M059J (cell line): ENCODE results near the gene CCDC68. TPM values are rescaled to one million over a fixed set of nuclear protein-coding genes. Genes with fewer than 3 reads are reported as not detected.

Experiments used
- DNase-seq: peaks from one replicate; pipeline ENCODE4 v3.0.0-alpha.2; 2012; ENCODE audit warnings: low read depth
- total RNA-seq: library from RNA; depleted of rRNA; stranded (reverse); fragments of >200 nt; shearing (Covaris generic); gene quantifications from 2 replicates; pipeline ENCODE4 v1.2.3, GENCODE V29; 2014

Gene CCDC68
- total RNA-seq, 1 experiment from 2014 or later: 0.05 TPM

DNA sequence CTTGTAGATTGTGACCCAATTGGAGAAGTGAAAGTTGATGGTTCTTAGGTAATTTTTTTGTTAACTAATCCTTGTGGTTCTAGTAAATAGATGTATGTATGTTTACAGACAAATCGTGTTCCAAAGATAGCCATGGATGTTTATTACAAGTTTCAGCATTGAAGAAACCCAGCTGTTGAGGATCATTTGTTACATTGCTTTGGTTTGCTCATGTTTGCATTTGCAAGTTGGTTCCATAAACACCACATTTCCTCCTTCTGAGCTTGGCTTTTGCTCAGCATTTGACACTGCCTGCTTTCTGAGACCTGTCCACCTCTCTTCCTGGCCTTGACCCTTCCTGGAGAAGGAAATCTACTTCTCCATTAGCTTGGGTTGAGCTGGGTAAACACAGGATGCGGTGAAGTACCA, 1.8 kb upstream of the CCDC68 start:
- peak; percentile 18 for DNase-seq

DNA sequence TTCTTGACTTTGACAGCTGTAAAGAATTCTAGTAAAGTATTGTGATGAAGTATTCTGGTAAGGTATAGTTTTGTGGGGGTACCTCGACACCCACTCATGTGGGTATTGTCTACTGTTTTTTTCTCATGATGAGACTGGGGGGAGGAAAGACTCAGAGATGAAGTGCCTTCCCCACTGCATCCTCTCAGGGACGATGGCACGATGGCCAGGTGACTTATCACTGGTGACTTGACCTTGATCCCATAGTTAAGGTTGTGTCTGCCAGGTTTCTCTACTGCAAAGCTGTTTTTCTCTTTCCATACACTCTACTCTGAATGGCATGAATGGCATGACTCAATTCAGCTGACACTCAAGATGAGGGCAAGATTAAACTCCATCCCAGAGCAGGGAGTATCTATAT, 936 bp upstream of the CCDC68 start:
- DNase-seq: no peak

DNA sequence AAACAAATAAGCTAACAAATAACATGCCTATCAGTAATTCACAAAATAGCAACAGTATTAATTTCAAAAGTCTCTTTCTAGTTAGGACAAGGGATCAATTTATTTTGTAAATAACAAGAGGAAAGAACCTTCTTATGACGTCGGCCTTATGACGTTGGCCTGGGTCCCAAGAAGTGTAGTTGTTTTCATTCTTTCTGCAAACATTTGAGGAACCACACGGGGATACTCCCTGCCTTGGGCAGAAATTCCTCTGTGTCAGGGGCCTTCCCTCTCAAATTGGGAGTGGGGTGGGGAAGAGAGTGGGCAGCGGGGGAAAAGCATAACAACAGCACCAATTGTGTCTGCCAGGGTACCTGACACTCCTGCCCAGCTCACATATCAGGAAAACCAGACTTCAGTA, 1.3 kb downstream of the CCDC68 start:
- DNase-seq: no peak

DNA sequence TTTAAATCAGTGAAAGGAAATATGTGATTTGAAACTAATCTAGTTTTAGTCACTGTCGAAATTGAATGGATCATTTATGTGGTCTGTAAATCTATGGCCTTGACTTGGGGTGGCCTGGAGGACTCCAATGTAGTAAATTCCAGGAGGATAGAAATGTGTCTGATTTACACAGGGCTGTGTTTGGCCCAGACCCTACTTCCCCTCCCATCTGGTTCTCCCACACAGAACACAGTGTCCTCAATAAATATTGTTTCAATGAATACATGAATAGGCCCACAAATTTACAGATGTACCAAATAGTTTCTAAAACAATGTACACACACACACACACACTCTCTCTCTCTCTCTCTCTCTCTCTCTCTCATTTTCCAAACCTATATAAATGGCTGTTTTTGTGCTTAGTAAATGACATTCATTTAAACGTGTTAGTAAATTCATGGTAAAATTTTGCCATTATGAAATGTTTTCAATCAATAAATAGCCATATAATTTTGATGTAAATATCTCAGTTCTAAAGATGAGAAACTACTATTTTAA, 1.9 kb downstream of the CCDC68 start:
- no peak for DNase-seq

DNA sequence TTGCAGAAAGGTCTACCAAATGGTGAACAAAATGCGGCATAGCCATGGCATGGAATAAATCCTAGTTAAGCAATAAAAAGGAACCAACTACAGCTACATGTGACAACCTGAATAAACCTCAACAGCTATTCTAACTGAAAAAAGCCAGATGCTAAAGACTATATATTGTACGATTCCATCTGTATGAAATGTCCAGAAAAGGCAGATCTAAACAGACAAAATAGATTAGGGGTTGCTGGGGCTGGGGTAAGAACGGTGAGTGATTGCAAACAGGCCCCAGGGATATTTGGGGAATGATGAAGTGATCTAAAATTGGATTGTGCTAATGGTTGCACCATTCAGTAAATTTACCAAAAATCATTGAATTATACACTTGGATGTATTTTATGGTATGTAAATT, 2.8 kb downstream of the CCDC68 start:
- DNase-seq: no peak

DNA sequence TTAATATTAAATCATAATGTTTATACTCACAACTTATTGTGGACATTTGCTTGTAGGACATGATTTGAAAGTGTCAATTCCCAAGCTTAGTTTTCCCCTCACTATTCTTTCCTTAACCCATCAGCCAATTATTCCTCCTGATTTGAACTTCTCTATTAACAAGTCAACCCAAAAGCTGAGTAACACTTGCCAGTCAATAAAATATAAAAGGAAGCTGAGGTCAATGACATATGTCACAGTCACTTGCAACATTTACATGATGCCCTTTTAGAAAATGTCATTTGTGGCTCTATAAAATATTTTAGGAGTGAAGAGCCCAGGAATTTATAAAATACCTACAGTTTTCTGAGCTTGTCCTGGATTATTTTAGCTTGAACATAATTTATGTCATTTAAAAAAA, 7.2 kb downstream of the CCDC68 start:
- no peak for DNase-seq

DNA sequence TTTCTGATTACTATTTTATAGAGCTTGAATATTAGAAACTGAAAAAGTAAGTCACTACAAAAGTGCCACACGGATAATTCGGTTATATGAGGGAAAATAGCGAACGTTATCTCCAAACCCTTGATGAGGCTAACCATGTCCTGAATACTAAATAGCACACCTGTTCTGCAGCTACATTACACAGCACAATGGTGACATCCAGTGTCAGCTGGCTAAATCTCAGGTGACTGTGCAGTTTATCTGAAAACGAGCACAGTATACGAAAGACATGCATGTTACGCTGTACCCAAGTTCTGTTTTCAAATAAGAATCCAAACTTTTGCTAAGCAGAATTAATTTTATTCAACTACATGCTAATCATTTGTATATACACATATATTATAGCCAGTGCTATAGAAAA, 9.0 kb downstream of the CCDC68 start:
- DNase-seq: no peak

DNA sequence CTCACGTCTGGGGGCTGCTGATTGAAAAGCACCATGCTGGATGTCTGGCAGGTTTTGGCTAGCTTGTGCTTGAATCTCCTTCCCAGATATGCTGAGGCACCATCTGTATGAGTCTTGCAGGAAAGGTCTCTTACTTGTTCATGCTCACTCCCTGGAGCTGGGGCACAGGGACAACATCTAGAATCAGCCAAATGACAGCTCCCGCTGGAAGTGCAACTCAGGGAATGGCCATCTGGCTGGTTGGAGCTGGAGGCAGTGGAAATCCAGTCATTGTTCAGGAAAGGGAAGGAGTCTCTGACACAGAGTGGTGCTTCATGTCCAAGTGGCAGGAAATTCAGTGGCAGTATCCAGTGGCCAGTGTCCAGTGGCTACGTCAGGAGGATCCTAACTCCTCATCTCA, 9.7 kb downstream of the CCDC68 start:
- no peak for DNase-seq

DNA sequence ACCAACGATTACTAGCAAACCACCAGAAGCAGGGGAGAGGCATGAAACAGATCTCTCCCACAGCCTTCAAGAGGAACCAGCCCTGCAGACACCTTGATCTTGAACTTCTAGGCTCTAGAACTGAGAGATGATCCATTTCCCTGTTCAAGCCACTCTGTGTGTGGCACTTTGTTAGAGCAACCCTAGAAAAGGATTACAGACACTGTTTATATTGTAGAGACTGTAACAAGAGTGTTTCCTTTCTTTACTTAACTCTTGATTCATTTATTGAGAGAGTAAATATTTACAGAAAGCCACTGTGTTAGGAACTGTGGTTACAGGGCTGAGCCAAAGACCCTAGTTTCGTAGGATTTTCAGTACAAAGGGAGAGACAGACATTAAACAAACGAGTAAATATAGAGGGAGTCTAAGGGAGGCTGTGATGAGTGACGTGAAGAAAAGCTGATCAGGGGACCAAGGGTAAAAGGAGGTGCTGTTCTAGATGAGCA, 10.9 kb downstream of the CCDC68 start:
- peak; percentile 32 for DNase-seq

DNA sequence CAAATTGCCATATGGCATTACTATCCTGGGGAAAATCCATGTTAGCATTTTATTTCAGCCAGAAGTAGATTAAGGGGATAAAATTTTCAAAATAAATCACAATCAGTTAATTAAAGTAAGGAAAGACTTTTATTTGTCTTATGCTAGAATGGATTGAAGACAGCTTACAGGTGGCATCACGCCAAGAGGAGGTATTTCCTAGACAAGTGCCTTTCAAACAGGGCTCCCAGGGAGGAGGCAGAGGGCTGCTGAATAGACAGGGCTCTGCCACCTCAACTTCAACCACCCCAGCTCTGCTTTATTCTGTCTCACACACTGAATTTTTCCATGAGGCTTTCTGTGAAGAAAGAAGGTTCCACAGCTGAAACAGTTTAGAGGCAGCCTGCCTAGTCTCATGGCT, 12.2 kb downstream of the CCDC68 start:
- peak; percentile 22 for DNase-seq

DNA sequence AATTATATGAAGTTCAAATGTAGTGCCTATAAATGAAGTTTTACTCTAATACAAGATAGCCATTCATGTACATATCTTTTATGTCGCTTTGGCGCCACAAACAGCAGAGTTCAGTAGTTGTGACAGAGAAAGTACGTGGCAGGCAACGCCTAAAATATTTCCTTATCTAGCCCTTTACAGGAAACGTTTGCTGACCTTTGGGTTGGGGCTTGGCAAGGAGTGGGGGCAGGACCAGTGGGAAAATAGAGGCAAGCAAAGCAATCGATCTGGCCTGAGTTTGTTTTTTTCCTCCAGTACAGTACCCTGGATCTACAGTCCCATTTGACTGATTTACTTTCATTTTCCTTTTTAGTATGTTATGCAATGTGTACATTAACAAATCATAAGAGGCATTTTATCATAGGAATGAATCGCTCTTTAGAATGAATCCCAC, 13.1 kb downstream of the CCDC68 start:
- no peak for DNase-seq

DNA sequence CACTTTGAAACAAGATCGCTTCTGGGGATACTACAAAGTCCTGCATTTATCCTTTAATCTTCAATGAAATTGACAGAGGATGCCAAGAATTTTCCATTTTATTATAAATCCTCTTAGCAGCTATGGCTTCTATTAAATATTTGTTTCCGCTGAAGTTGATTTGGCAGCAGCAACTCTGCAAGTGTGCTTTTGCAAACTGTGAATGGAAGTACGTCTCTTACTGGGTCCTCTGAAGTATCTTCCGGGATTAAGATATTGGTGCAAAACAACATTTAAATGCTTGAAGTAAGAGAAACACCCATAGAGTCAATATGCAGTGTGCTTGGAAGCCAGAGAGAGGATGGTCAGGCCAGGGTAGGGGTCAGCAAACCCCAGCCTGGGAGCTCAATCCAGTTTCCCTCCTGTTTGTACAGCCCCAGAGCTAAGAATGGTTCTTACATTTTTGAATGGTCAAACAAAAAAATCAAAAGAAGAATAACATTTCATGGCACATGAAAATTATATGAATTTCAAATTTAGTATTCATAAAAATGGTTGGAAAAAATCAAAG, 13.6 kb downstream of the CCDC68 start:
- no peak for DNase-seq

DNA sequence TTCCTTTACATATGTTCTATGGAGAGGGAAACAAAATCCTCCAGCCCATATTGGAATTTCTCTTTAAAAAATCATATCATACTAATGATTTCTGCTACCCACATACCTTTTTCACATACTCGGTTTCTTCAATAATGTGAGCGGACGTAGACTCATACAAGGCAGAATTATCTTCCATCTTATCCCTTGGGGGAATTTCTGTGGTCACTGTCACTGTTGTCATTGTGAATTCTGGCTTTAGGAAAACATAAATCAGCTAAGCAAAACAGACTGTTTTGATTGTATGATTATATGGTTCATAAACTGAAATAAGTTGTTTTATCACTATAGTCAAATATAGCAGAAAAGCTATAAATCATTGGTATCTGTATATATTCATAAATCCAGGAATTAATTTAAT, 16.7 kb downstream of the CCDC68 start:
- peak; percentile 46 for DNase-seq

DNA sequence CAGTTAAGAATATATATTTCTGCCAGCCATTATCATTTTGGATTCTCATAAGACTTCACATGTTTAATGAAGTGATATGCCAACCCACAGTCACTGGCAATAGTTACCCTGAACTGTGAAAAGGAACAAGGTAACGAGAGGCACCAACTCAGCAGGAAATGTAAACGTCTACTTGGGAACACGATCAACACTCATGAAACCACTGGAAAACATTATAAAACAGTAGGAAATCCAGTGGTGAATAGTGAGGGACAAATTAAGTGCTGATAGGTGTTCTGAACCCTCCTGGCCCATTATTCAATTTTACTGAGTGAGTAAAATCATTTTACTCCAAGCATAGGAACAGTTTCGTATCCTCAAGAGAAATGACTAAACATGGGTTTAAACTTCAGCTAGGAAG, 17.1 kb downstream of the CCDC68 start:
- no peak for DNase-seq

DNA sequence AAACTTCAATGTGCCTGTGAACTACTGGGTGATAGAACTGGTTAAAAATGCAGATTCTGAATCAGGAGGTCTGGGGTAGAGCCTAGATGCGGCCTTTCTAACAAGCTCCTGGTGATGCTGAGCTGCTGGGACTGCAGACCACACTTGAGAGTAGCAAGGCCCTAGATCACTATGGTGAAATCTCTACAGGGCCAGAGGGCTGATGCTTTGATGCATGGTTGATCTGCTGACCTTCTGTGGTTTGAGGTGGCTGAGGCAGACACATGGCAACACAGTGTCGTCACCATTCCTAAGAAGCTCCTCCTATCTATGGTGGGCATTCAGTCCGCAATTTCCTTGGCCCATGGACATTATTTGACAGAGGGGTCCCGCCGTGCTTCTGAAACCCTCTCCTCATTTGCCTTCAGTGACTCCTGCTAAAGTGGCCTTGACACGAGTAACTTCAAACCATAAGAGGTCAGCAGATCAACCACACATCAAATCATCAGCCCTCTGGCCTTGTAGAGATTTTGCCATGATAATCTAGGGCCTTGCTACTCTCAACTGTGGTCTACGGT, 19.8 kb downstream of the CCDC68 start:
- peak; percentile 88 for DNase-seq

DNA sequence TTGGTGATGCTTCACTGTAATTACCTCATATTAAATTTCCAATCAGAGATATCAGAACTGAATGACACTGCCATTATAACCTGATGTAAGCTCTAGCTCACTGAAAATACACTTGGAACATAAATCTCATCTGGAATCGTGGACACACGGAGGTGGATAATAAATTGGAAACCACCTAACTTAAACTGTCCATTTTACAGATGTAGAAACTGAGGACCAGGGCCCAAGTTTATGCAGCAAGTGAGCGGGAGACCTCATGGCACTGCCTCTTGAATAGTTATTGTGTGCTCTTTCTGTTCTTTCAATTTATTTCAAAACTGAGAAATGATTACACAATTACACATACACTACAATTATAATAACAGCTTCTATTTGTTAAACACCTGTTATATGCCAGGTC, 20.8 kb downstream of the CCDC68 start:
- DNase-seq: no peak

DNA sequence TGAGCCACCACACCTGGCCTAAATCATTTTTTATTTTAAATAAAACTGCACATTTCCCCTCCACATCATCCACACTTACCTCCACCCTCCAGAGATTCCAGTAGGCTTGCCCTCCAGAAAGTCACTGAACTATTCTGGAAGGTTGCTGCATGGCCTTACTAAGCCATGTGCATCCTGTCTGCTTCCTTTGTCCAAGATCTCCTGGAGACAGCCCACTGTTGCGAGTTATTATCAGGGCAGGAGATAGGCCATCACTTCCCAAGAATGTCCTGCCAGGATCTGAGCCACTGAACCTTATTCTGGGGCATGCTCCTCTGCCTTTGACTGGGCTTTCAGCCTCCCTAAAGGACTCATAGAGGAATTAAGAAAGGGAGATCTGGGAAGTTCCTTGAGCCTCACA, 26.8 kb downstream of the CCDC68 start:
- DNase-seq: no peak

DNA sequence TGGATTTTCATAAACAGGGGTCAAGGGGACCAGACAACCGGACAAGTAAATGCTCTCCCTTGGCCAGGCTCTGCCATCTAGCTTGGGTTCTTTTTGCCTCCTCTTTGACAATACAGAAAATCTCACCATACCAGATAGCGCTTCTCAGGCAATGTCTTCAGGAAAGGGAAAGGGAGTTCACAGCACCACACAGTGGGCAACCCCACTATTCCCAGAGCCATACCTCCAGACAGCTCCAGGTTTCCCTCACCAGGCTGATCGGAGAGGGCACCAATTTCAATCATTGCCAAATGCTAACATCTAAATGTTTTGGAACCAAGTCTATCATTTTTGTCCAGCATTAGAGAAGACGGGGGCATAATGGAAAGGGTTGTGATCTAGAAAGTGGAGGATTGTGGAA, 28.1 kb downstream of the CCDC68 start:
- peak; percentile 24 for DNase-seq

DNA sequence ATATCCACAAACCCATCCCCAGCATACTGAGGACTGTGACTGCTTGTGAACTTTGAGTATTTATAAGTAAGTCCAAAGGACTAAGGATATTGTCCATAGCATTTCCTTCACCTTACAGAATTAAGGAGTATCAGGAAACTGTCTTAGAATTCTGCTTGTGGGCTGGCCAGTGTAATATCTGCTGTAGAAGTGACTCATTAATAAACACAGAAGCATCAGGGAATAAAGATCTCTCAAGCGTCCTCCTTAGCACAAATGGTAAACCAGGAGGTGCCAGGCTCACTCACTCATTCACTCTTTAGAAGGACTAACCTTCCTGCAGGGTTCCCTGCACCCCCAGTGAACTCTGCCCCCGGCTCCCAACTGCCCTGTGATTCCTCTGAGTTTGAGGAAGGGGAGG, 31.0 kb downstream of the CCDC68 start:
- peak; percentile 37 for DNase-seq

DNA sequence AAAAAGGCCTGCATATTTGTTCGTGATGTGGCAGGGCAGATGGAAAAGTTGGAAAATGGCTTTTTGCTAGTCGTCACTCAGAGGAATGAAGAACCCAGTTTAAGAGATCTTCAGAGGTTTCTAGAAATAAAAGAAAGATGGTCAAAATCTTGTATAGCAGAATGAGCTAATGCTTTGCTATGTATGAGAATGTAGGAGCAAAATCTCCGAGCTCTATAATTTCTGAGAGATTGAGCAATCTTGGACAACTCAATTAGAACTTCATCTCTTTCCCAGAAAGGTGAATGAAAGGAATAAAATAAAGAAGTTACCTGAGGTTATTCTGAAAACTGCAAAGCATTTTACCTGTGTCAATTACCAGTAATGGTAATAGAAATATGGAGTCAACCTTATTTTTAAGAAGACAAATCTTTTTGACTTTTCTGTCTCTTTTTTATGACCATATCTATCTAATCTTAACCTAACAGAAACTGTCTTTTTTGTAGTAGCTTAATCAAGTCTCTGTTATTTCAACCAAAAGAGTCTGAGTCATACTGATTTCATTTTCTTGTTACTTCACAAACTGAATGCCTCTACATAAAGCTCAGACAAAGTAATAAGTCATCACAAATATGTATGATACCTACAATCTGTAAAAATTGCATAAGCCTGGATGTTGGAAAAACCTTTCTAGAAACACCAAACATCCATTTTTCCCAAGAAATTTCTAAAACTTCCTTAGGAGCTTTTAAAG, 32.5 kb downstream of the CCDC68 start:
- DNase-seq: peak; percentile 33

DNA sequence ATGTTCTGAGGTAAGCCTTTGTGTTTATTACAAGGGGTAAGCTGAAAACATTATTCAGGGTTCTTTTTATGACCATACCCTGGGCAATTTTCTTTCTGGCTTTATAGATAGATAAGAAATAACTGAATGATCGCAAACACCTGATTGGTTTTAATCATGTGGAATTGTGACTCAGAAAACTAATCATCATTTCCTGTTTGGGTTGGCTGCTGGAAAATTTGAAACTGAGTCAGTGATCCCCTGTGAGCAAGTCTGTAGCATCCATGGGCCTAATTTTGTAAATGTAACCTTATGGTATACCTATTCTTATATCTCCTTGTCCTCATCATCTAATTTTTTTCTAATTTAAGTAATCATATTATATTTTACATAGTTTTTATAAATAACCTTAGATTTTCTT, 34.3 kb downstream of the CCDC68 start:
- peak; percentile 42 for DNase-seq

DNA sequence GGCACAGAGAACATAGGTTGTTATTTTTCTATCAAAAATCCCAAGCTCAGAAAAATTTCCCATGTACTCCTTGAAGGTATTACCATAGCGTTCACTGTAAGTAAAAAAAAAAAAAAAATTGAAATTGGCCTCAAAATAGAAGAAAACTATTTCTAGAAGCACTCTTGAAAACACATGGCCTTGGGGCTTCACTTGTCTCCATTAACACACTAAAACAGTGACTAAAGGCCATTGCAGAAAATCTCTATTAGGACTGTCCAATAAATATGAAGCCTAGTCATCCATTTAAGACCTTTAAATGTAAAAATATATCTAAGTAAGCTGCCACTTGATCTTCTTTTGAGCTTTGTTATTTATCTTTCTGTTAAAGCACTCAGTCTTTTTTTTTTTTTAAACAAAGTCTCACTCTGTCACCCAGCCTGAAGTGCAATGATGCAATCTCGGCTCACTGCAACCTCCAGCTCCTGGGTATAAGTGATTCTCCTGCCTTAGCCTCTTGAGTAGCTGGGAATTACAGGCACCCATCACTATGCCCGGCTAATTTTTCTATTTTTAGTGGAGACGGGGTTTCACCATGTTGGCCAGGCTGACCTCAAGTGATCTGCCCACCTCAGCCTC, 35.8 kb downstream of the CCDC68 start:
- no peak for DNase-seq

DNA sequence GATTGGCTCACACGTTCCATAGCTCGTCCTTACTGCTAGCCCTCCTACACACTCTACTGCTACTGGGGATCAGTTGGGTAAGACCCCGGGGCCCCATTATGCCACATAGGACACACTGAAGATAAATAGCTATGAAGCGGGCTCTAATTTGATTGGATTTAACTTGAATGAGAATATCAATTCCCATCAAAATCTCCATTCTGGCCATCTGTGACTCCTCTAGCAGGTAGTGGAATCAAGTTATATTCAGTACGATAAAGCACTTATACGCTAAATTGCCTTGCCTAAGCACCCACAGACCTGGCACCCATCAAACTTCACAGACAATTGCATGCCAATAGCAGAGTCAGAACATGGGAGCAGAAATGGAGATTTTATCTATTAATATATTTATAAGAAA, 39.8 kb downstream of the CCDC68 start:
- no peak for DNase-seq
